ENCODE measurements around the gene ZNF785. TPM values are rescaled to one million over a fixed set of nuclear protein-coding genes. Genes with fewer than 3 reads are reported as not detected.
A peak's percentile ranks its signal among the peaks of the same experiment; 100 is the strongest.

ZNF785 gene
- total and polyA plus RNA-seq, 8 donors: 6.3 to 12.1 (median 8.1) TPM

DNA sequence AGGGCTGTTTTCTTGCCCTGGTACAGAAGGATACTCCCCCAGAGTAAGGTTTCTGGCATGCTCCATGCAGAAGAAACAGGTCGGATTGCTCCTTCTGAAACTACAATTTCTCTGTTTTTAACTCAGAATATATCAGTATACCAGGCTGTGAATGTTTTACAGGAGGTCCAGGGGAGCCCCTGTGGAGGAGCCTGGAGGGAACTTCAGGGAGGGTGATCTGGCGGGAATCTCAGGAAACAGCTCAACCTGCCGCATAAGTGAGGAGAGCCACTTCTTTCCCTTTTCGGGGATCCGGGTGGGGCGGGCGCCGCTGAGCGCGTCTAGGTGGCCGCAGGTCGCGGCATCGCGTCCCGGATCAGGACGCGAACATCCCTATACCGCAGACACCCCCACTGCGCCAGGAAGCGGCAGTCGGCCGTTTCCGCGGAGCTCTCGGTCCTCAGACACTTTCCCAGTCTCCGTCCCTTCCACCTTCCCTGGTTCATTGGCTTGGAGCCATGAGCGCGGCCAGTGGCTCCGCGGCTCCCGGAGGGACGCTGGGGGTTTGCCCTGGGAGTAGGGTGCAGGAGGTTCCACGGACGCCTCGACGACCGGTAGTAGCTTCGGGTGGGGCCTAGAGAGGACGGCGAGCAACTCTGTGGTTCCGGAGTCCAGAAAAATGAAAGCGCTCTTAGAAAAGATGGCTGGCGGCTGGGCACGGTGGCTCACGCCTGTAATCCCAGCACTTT is 24.2 kb downstream of the ZNF785 start:
- WGBS, 2 donors: 29 to 32% methylated on average over 46 of the region's 46 CpGs
- intact Hi-C loops (cut with DNase I): no loop called here
- Histone ChIP-seq H3K9me3 (no peaks in the 10 kb centered on the region), H3K36me3 (no peaks in the 10 kb centered on the region), H3K27ac (peak overlapping the region in 2 of 4 donors; percentile 33 to 55), H3K4me3 (peak overlapping the region in 2 of 4 donors; percentile 30 to 41), H3K4me1 (peaks cover 0 to 10% (median 0%) of the 10 kb centered on the region in 3 donors), H3K27me3 (no peaks in the 10 kb centered on the region)
- TF ChIP-seq CTCF (IDR thresholded peaks at IDR 0.05): no peak
- DNase-seq (peak in 3 of 6 donors; percentile 41 to 70 (median 50)), ATAC-seq (no peak), FAIRE-seq (no peak)

DNA sequence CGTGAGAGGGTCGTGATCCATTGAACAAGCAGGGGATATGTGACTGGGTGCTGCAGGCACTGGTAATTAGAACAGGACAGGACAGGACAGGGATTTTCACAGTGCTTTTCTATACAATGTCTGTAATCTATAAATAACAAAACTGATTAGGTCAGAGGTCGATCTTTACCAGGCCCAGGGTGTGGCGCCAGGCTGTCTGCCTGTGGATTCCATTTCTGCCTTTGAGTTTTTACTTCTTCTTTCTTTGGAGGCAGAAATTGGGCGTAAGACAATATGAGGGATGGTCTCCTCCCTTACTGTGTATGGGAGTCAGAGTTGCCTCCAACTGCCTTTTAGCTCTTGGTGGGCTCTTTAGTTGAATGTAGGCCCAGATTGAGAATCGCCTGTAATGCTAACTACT is 25.8 kb downstream of the ZNF785 start:
- 94% methylated on average over 6 of the region's 6 CpGs for WGBS, 2 donors
- no peak for ATAC-seq
- Histone ChIP-seq H3K9me3 (no peaks in the 10 kb centered on the region), H3K27me3 (no peaks in the 10 kb centered on the region), H3K27ac (no peak overlapping the region), H3K36me3 (peaks cover 0 to 11% (median 7%) of the 10 kb centered on the region in 3 donors), H3K4me1 (peaks cover 0 to 10% (median 0%) of the 10 kb centered on the region in 3 donors), H3K4me3 (no peak overlapping the region)
- intact Hi-C loops (cut with DNase I): no loop called here
- DNase-seq: no peak
- no peak for TF ChIP-seq CTCF (IDR thresholded peaks at IDR 0.05)
- no peak for FAIRE-seq

- H3K27ac ChIP-seq: peak overlapping the region; percentile 91 to 97 (median 96)
- no peaks in the 10 kb centered on the region for H3K9me3 ChIP-seq
- intact Hi-C loops (cut with DNase I): no loop called here
- TF ChIP-seq CTCF (IDR thresholded peaks at IDR 0.05): no peak
- H3K4me3 ChIP-seq: peak overlapping the region in 2 of 4 donors; percentile 65 to 90
- peaks cover 0 to 16% (median 7%) of the 10 kb centered on the region in 3 donors for H3K36me3 ChIP-seq
- ATAC-seq: peak in 1 of 4 donors; percentile 2
- no peak for FAIRE-seq
- DNase-seq: no peak
- H3K4me1 ChIP-seq: peaks cover 0 to 10% (median 0%) of the 10 kb centered on the region in 3 donors
- H3K27me3 ChIP-seq: no peaks in the 10 kb centered on the region
- 81 to 82% methylated on average over 21 of the region's 21 CpGs for WGBS, 2 donors
Observed at GRCh38 chr16:30558789-30559377, 26.6 kb downstream of the ZNF785 start.

DNA sequence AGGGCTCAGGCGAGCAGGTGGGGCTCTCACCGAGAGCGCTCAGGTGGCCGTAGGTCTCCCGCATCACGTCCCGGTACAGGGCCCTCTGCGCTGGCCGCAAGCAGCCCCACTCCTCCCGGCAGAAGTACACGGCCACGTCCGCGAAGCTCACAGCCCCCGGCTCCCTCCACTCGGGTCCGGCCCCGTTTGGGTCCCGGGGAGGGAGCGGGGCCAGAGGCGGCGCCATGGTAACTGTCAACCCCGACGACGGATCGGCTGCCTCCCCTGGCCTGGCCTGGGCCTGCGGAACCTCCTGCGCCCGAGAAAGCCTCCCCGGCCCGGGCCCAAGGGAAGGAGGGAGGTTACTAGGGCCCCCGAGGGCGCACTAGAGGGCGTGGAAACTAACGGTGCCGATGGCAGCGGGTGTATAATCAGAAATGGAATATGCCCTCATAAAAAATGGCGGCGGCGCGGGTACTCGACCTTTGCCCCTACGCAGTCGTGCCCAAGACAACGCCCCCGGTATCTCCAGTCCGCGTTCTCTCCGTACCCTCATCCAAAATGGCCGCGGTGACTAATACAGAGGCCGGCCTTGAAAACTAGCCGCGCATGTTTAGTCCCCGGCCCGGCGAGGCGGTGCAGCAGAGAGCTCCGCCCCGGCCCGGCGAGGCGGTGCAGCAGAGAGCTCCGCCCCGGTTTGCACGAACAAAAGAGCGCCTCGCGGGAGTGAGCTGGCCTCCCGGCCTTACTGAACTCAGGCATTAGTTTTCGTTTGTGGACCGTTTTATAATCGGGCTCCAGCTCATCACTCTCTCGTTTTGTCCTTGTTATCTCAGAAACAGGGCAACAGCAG is 27.3 kb downstream of the ZNF785 start, which contains the start of gene ZNF764:
ZNF764 (minus strand) TSS at position 418 of the 832 bp plus-strand sequence; CDS start at position 226, 192 bp downstream.
- TF ChIP-seq CTCF (IDR thresholded peaks at IDR 0.05): no peak
- peaks cover 0 to 16% (median 7%) of the 10 kb centered on the region in 3 donors for H3K36me3 ChIP-seq
- H3K4me1 ChIP-seq: peaks cover 0 to 10% (median 0%) of the 10 kb centered on the region in 3 donors
- ATAC-seq (peak; percentile 93 to 98 (median 96)), FAIRE-seq (peak; percentile 95), DNase-seq (peak; percentile 95 to 99 (median 98))
- intact Hi-C loops (cut with DNase I): no loop called here
- H3K27me3 ChIP-seq: no peaks in the 10 kb centered on the region
- H3K27ac ChIP-seq: peak within 1 kb of the TSS; percentile 91 to 97 (median 96)
- H3K9me3 ChIP-seq: no peaks in the 10 kb centered on the region
- H3K4me3 ChIP-seq: peak within 1 kb of the TSS; percentile 65 to 90 (median 88)
- WGBS, 2 donors: 0% methylated on average over 74 of the region's 74 CpGs

Measured in pancreas (tissue), 10 donors.